GM12878 (cell line): ENCODE results near the gene SNX17. TPM values are rescaled to one million over a fixed set of nuclear protein-coding genes. Genes with fewer than 3 reads are reported as not detected.

ENCODE experiments used
- ATAC-seq: fragments of 200-7000 bp; cut with Tn5 transposase; 3 replicates; pipeline ENCODE4 v1.9.1; 2020; ENCODE audit warnings: mild to moderate bottlenecking, moderate library complexity
- BruUV-seq: library from RNA; stranded (reverse); fragments of 400-500 nt; replicated peaks from 2 replicates; lab custom pipeline; 2021; lab: Mats Ljungman, UMichigan
- CTCF ChIA-PET: fragments of 300-600 bp; sonication (Branson Sonifier 250); formaldehyde crosslinking; extraction: SDS; loops from one replicate; lab custom pipeline; 2021; ENCODE audit warnings: inconsistent platforms; lab: Yijun Ruan, JAX
- POLR2A ChIA-PET: fragments of 350-600 bp; formaldehyde crosslinking; extraction: SDS; loops from one replicate; lab custom pipeline; 2021; ENCODE audit warnings: inconsistent platforms; lab: Charles Lee
- RAD21 ChIA-PET: fragments of 300-600 bp; sonication (Branson Sonifier 250); formaldehyde crosslinking; loops from one replicate; lab custom pipeline; 2023; ENCODE audit warnings: antibody characterized with exemption; ENCODE audit not compliant: unreplicated experiment; lab: Charles Lee
- SMC1A ChIA-PET: fragments of 300-600 bp; sonication (Branson Sonifier 250); formaldehyde crosslinking; loops from one replicate; lab custom pipeline; 2023; ENCODE audit not compliant: unreplicated experiment, uncharacterized antibody; lab: Charles Lee
- DNase-seq: peaks from one replicate; pipeline ENCODE4 v3.0.0-alpha.2; 2011; ENCODE audit warnings: low read depth, low spot score
- FAIRE-seq: peaks from 3 replicates; lab custom pipeline; 2011; peaks lifted over from hg19 to GRCh38; lab: Jason Lieb, UNC
- H2AFZ ChIP-seq: 2 replicates; pipeline ENCODE4 v1.6.0; 2011; ENCODE audit warnings: low read depth, low read length, control low read depth; ENCODE audit not compliant: control insufficient read depth
- H3K27ac ChIP-seq: 2 replicates; pipeline ENCODE4 v1.5.1; 2011; ENCODE audit warnings: control low read depth; ENCODE audit not compliant: control insufficient read depth, insufficient read depth
- H3K27me3 ChIP-seq, 2 experiments: replicated peaks in 1 of 2; 2 replicates each; pipeline versions ENCODE4 v1.6.0 to v1.6.1; 2011; ENCODE audit warnings: low read length in 1 of 2; ENCODE audit not compliant: control insufficient read depth in 2 of 2, insufficient read depth in 2 of 2
- H3K36me3 ChIP-seq, 2 experiments: 2 replicates each; pipeline ENCODE4 v1.5.1; 2011; ENCODE audit warnings: low read length in 1 of 2; ENCODE audit not compliant: control insufficient read depth in 2 of 2, insufficient read depth in 2 of 2
- H3K4me1 ChIP-seq: 2 replicates; pipeline ENCODE4 v1.6.1; 2011; ENCODE audit warnings: mild to moderate bottlenecking, low read length, moderate library complexity, mixed read lengths; ENCODE audit not compliant: control insufficient read depth, insufficient read depth
- H3K4me2 ChIP-seq: 2 replicates; pipeline ENCODE4 v1.6.0; 2011; ENCODE audit warnings: control low read depth; ENCODE audit not compliant: control insufficient read depth, insufficient read depth
- H3K4me3 ChIP-seq: fragments of 200-600 bp; sonication (generic); 2 replicates; pipeline ENCODE4 v1.5.1; 2016
- H3K79me2 ChIP-seq: 2 replicates; pipeline ENCODE4 v1.6.0; 2011; ENCODE audit warnings: low read length; ENCODE audit not compliant: control insufficient read depth, insufficient read depth
- H3K9ac ChIP-seq: 2 replicates; pipeline ENCODE4 v1.8.0; 2011; ENCODE audit warnings: low read length, control low read depth, mixed read lengths; ENCODE audit not compliant: control insufficient read depth, insufficient read depth
- H3K9me3 ChIP-seq: replicated peaks from 3 replicates; pipeline ENCODE4 v1.5.1; 2011; ENCODE audit warnings: mild to moderate bottlenecking, low read length; ENCODE audit not compliant: control insufficient read depth, insufficient read depth
- H4K20me1 ChIP-seq: 2 replicates; pipeline ENCODE4 v1.6.0; 2011; ENCODE audit not compliant: control insufficient read depth, insufficient read depth
- CHD1 ChIP-seq: IDR thresholded peaks from 2 replicates; pipeline ENCODE4 v1.6.1; 2012; ENCODE audit warnings: low read depth, low read length, improper control_type of control experiment
- E2F8 ChIP-seq: fragments of 450-650 bp; IDR thresholded peaks from 2 replicates; pipeline ENCODE4 v1.6.1; 2018; ENCODE audit warnings: mild to moderate bottlenecking, low read depth, moderate library complexity; ENCODE audit not compliant: partially characterized antibody
- POLR2A ChIP-seq: IDR thresholded peaks from 2 replicates; pipeline ENCODE4 v1.6.1; 2011; ENCODE audit warnings: low read depth, mild to moderate bottlenecking, low read length
- SP1 ChIP-seq: IDR thresholded peaks from one replicate; pipeline ENCODE4 v1.6.1; 2011; ENCODE audit warnings: low read depth, low read length
- WRNIP1 ChIP-seq: IDR thresholded peaks from 2 replicates; pipeline ENCODE4 v1.6.1; 2011; ENCODE audit warnings: low read depth, low read length, improper control_type of control experiment, borderline replicate concordance
- WGBS: methylation state at CpG from one replicate; pipeline ENCODE4 v1.1.6; 2016; ENCODE audit warnings: low lambda C conversion rate; ENCODE audit not compliant: insufficient replicate concordance, insufficient coverage; ENCODE audit errors: missing lambda C conversion rate; 5-methylcytosine and 5-hydroxymethylcytosine counted together
- in situ Hi-C: fragments of 300-500 bp; cut with MboI; formaldehyde crosslinking; loops from 9 replicates; pipeline ENCODE4 v1.14.3; 2018; ENCODE audit warnings: mixed read lengths
- intact Hi-C: fragments of 100-400 bp; cut with micrococcal nuclease; formaldehyde crosslinking; loops from one replicate; pipeline ENCODE4 v1.14.2; 2022; ENCODE audit not compliant: unreplicated experiment
- polyA plus RNA-seq, 11 experiments: library from polyadenylated mRNA; depleted of rRNA in 4 of 11; unstranded in 6 of 11; stranded (reverse) in 5 of 11; fragments of >200 nt; fragmentation: Nextera tagmentation in 4 of 11; fragmentation: Illumina TruSeq in 1 of 11; extraction: Ambion mirVana in 4 of 11; extraction: Trizol in 1 of 11; gene quantifications; 1 replicate in 1 of 11; 2 replicates in 10 of 11; pipeline versions ENCODE4 v1.2.1 to v1.2.3, GENCODE V29; 2011 to 2016; ENCODE audit warnings: inconsistent platforms in 2 of 11, missing spikeins in 2 of 11, low read depth in 1 of 11
- total RNA-seq, 4 experiments: library from RNA; depleted of rRNA in 3 of 4; stranded (reverse); fragments of >200 nt in 3 of 4; fragmentation: Illumina TruSeq in 1 of 4; extraction: Trizol in 1 of 4; gene quantifications; 2 replicates each; pipeline versions ENCODE4 v1.2.1 to v1.2.3, GENCODE V29; 2013 to 2021

SNX17 gene
- total and polyA plus RNA-seq, 10 of the 15 experiments (the other 5 are each of a cell fraction or from before 2014, with no cell fraction given), result 6.5 to 116 (median 84.4) TPM

- CTCF ChIA-PET, result interaction anchor here (5.7 kb wide), 1 partner anchor 22 kb away, joined by 49 read pairs; no protein-coding TSS in a partner anchor
- intact Hi-C loops, result no loop called here
- FAIRE-seq, result no peak
- Histone ChIP-seq H4K20me1 (no peaks in the 10 kb centered on the region), H3K4me1 (peaks cover 6% of the 10 kb centered on the region), H3K9me3 (no peaks in the 10 kb centered on the region), H3K27ac (no peak overlapping the region), H3K9ac (no peak overlapping the region)
- ATAC-seq, result no peak
- TF ChIP-seq SP1 (no peak), CHD1 (no peak), WRNIP1 (no peak), POLR2A (0 out of 2 replicates have a peak, but pooled peaks have one; percentile 14), E2F8 (no peak)
- TF ChIP-seq, all 136 proteins: peak for 1
- in situ Hi-C loops, result no loop called here
- RAD21 ChIA-PET, result interaction anchor here (1.6 kb wide), 1 partner anchor 45 kb away, joined by 4 read pairs; no protein-coding TSS in a partner anchor
- DNase-seq, result no peak
- SMC1A ChIA-PET, result interaction anchor here (1.5 kb wide), 1 partner anchor 20 kb away, joined by 8 read pairs; no protein-coding TSS in a partner anchor
- Histone ChIP-seq H3K36me3 (peaks cover 7 to 22% of the 10 kb centered on the region in 2 experiments), H2AFZ (no peak overlapping the region), H3K27me3 (no peaks in the 10 kb centered on the region), H3K4me3 (no peak overlapping the region), H3K79me2 (peaks cover 27% of the 10 kb centered on the region), H3K4me2 (no peak overlapping the region)
- POLR2A ChIA-PET, result interaction anchor here (1.6 kb wide), 1 partner anchor 46 kb away, joined by 3 read pairs; no protein-coding TSS in a partner anchor
- no TSS peak for BruUV-seq
- 93% methylated on average over 5 of the region's 5 CpGs for WGBS
Observed at GRCh38 chr2:27324720-27325119, 45.7 kb upstream of the SNX17 start.
